ENCODE data around the gene PPP2R3A. TPM values are rescaled to one million over a fixed set of nuclear protein-coding genes. Genes with fewer than 3 reads are reported as not detected.

Gene PPP2R3A
- 10.5 TPM for polyA plus RNA-seq (2013, experiment 1 of 2)
- 13.3 TPM for polyA plus RNA-seq (2013, experiment 2 of 2)

DNA sequence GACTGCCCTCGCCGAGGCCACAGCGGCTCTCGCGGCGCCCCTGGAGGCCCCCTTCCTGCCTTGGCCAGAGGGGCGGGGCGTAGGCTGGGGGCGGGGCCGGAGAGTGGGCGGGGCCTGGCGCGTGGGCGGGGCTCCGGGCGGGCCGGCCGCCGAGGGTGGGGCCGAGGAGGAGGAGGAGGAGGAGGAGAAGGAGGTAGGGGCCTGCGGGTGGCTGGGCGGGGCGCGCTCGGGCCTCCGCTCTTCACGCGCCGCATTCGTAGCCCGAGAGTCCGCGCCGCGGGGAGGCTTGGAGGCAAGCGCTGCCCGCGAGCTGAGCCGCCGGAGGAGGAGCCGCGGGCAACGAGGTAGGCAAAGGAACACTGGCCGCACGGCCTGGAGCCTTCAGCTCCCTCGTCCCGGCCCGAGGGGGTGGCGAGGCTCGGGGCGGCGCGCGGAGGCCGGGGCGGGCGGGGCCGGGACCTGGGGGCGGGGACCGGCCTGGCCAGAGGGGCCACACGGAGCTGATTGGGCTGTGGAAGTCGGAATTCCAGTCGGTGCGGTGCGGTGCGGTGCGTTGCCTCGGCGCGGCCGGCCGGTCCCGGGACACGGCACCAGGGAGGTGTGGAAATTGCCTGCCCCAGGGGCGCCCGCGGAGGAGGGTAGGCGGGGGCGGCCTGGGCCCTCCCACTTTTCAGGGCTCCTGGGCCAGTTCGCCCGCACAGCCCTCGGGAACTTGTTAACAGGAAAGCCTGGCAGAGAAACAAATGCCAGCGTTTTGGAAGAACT is at the start of gene PPP2R3A:
TSS of gene PPP2R3A (plus strand) at position 223 of the 765 bp plus-strand sequence. CDS start 35,771 bp downstream, outside the sequence.
- Histone ChIP-seq H3K4me1 (ENCODE audit: insufficient read depth, low read length) (peaks cover 32% of the 10 kb centered on the region), H3K9ac (ENCODE audit: low read depth, low read length) (peak within 1 kb of the TSS; percentile 89), H3K9me3 (ENCODE audit: insufficient read depth, low read depth, low read length) (no peaks in the 10 kb centered on the region), H3K36me3 (ENCODE audit: insufficient read depth, low read length) (no peaks in the 10 kb centered on the region), H3K27me3 (ENCODE audit: insufficient read depth, low read length) (no peaks in the 10 kb centered on the region), H3K4me3 (ENCODE audit: low read length) (peak within 1 kb of the TSS; percentile 76), H3K27ac (ENCODE audit: low read depth, low read length) (peak within 1 kb of the TSS; percentile 96)
- under 1% methylated on average over 83 of the region's 83 CpGs for WGBS

- H3K4me3 ChIP-seq (ENCODE audit: low read length), result no peak overlapping the region
- no peak overlapping the region for H3K27ac ChIP-seq (ENCODE audit: low read depth, low read length)
- no peak overlapping the region for H3K9ac ChIP-seq (ENCODE audit: low read depth, low read length)
- H3K9me3 ChIP-seq (ENCODE audit: insufficient read depth, low read depth, low read length), result no peaks in the 10 kb centered on the region
- no peaks in the 10 kb centered on the region for H3K27me3 ChIP-seq (ENCODE audit: insufficient read depth, low read length)
- H3K4me1 ChIP-seq (ENCODE audit: insufficient read depth, low read length), result no peaks in the 10 kb centered on the region; the same call in 1 of the 2 replicates
- H3K36me3 ChIP-seq (ENCODE audit: insufficient read depth, low read length), result no peaks in the 10 kb centered on the region
- WGBS, result 92% methylated on average over 4 of the region's 4 CpGs
Measured at GRCh38 chr3:135916310-135916709, 49.2 kb upstream of the PPP2R3A start.

- 83% methylated on average over 3 of the region's 3 CpGs for WGBS
- Histone ChIP-seq H3K9ac (ENCODE audit: low read depth, low read length) (no peak overlapping the region), H3K36me3 (ENCODE audit: insufficient read depth, low read length) (no peaks in the 10 kb centered on the region), H3K27me3 (ENCODE audit: insufficient read depth, low read length) (no peaks in the 10 kb centered on the region), H3K4me3 (ENCODE audit: low read length) (no peak overlapping the region), H3K27ac (ENCODE audit: low read depth, low read length) (no peak overlapping the region), H3K9me3 (ENCODE audit: insufficient read depth, low read depth, low read length) (no peaks in the 10 kb centered on the region), H3K4me1 (ENCODE audit: insufficient read depth, low read length) (no peaks in the 10 kb centered on the region; the same call in 1 of the 2 replicates)
Measured at GRCh38 chr3:135917076-135917475, 48.5 kb upstream of the PPP2R3A start.

GRCh38 chr3:135917927-135918597 is 47.5 kb upstream of the PPP2R3A start:
- no peak overlapping the region for H3K4me3 ChIP-seq (ENCODE audit: low read length)
- H3K27me3 ChIP-seq (ENCODE audit: insufficient read depth, low read length), result no peaks in the 10 kb centered on the region
- no peaks in the 10 kb centered on the region; the same call in 1 of the 2 replicates for H3K4me1 ChIP-seq (ENCODE audit: insufficient read depth, low read length)
- H3K9ac ChIP-seq (ENCODE audit: low read depth, low read length), result no peak overlapping the region
- no peak overlapping the region for H3K27ac ChIP-seq (ENCODE audit: low read depth, low read length)
- H3K36me3 ChIP-seq (ENCODE audit: insufficient read depth, low read length), result no peaks in the 10 kb centered on the region
- 92% methylated on average over 8 of the region's 8 CpGs for WGBS
- no peaks in the 10 kb centered on the region for H3K9me3 ChIP-seq (ENCODE audit: insufficient read depth, low read depth, low read length)

DNA sequence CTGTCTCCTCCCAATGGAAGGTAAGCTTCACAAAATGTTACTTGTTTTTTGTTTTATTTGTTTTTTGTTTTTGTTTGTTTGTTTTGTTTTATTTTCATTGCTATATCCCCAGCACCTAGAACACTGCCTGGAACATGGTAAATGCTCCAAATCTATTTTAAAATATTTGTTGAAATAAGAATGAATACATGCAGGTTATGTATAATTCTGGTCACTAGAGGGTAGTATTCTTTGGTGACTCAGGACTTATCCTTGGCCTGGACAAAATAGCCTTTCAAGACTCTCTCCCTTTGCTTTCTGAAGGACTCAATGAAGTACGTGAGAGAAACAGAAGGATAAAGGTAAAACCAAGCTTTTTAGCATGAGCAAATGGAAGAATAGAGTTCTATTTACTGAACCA is 46.9 kb upstream of the PPP2R3A start:
- Histone ChIP-seq H3K27ac (ENCODE audit: low read depth, low read length) (no peak overlapping the region), H3K4me1 (ENCODE audit: insufficient read depth, low read length) (no peaks in the 10 kb centered on the region; the same call in 1 of the 2 replicates), H3K4me3 (ENCODE audit: low read length) (no peak overlapping the region), H3K27me3 (ENCODE audit: insufficient read depth, low read length) (no peaks in the 10 kb centered on the region), H3K9me3 (ENCODE audit: insufficient read depth, low read depth, low read length) (no peaks in the 10 kb centered on the region), H3K9ac (ENCODE audit: low read depth, low read length) (no peak overlapping the region), H3K36me3 (ENCODE audit: insufficient read depth, low read length) (no peaks in the 10 kb centered on the region)
- WGBS, result 92% methylated on average over 1 of the region's 1 CpG

- H3K27me3 ChIP-seq (ENCODE audit: insufficient read depth, low read length), result no peaks in the 10 kb centered on the region
- no peaks in the 10 kb centered on the region for H3K36me3 ChIP-seq (ENCODE audit: insufficient read depth, low read length)
- no peaks in the 10 kb centered on the region for H3K9me3 ChIP-seq (ENCODE audit: insufficient read depth, low read depth, low read length)
- no peak overlapping the region for H3K4me3 ChIP-seq (ENCODE audit: low read length)
- WGBS, result 92% methylated on average over 2 of the region's 2 CpGs
- no peak overlapping the region for H3K9ac ChIP-seq (ENCODE audit: low read depth, low read length)
- H3K4me1 ChIP-seq (ENCODE audit: insufficient read depth, low read length), result no peaks in the 10 kb centered on the region; the same call in 1 of the 2 replicates
- no peak overlapping the region for H3K27ac ChIP-seq (ENCODE audit: low read depth, low read length)
Measured at GRCh38 chr3:135920275-135920674, 45.3 kb upstream of the PPP2R3A start.

- 100% methylated on average over 3 of the region's 3 CpGs for WGBS
- Histone ChIP-seq H3K4me3 (ENCODE audit: low read length) (no peak overlapping the region), H3K9ac (ENCODE audit: low read depth, low read length) (no peak overlapping the region), H3K36me3 (ENCODE audit: insufficient read depth, low read length) (no peaks in the 10 kb centered on the region), H3K27me3 (ENCODE audit: insufficient read depth, low read length) (no peaks in the 10 kb centered on the region), H3K4me1 (ENCODE audit: insufficient read depth, low read length) (no peaks in the 10 kb centered on the region; the same call in 1 of the 2 replicates), H3K9me3 (ENCODE audit: insufficient read depth, low read depth, low read length) (no peaks in the 10 kb centered on the region), H3K27ac (ENCODE audit: low read depth, low read length) (no peak overlapping the region)
Measured at GRCh38 chr3:135922903-135923250, 42.7 kb upstream of the PPP2R3A start.

- Histone ChIP-seq H3K4me3 (ENCODE audit: low read length) (no peak overlapping the region), H3K27me3 (ENCODE audit: insufficient read depth, low read length) (no peaks in the 10 kb centered on the region), H3K36me3 (ENCODE audit: insufficient read depth, low read length) (no peaks in the 10 kb centered on the region), H3K27ac (ENCODE audit: low read depth, low read length) (no peak overlapping the region), H3K9me3 (ENCODE audit: insufficient read depth, low read depth, low read length) (no peaks in the 10 kb centered on the region), H3K4me1 (ENCODE audit: insufficient read depth, low read length) (no peaks in the 10 kb centered on the region; the same call in 1 of the 2 replicates), H3K9ac (ENCODE audit: low read depth, low read length) (no peak overlapping the region)
- WGBS, result 98% methylated on average over 1 of the region's 1 CpG
Measured at GRCh38 chr3:135924506-135924905, 41.0 kb upstream of the PPP2R3A start.

- H3K9me3 ChIP-seq (ENCODE audit: insufficient read depth, low read depth, low read length), result no peaks in the 10 kb centered on the region
- 93% methylated on average over 3 of the region's 3 CpGs for WGBS
- H3K27me3 ChIP-seq (ENCODE audit: insufficient read depth, low read length), result no peaks in the 10 kb centered on the region
- no peaks in the 10 kb centered on the region; the same call in 1 of the 2 replicates for H3K4me1 ChIP-seq (ENCODE audit: insufficient read depth, low read length)
- no peak overlapping the region for H3K27ac ChIP-seq (ENCODE audit: low read depth, low read length)
- H3K9ac ChIP-seq (ENCODE audit: low read depth, low read length), result no peak overlapping the region
- H3K4me3 ChIP-seq (ENCODE audit: low read length), result no peak overlapping the region
- H3K36me3 ChIP-seq (ENCODE audit: insufficient read depth, low read length), result no peaks in the 10 kb centered on the region
Measured at GRCh38 chr3:135926664-135927063, 38.9 kb upstream of the PPP2R3A start.

DNA sequence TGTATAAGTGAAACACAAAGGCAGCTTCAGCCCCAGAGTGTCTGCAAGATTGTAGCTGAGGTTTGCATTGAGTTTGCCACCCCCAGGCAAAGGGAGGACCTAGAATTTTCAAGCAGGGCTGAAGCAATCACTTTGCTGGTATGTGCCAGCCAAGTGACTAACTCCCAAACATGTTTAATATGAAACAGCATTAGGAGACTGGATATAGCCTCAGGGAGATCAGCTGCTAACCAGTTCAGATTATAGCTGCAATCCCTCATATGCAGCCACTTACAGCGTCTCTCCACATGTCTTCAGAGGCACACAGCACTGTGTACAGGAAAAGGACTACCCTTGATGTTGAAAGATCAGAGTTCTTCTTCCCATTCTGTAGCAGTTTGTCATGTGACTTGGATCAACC is 38.4 kb upstream of the PPP2R3A start:
- Histone ChIP-seq H3K9ac (ENCODE audit: low read depth, low read length) (no peak overlapping the region), H3K4me1 (ENCODE audit: insufficient read depth, low read length) (no peaks in the 10 kb centered on the region; the same call in 1 of the 2 replicates), H3K36me3 (ENCODE audit: insufficient read depth, low read length) (no peaks in the 10 kb centered on the region), H3K4me3 (ENCODE audit: low read length) (no peak overlapping the region), H3K27ac (ENCODE audit: low read depth, low read length) (no peak overlapping the region), H3K9me3 (ENCODE audit: insufficient read depth, low read depth, low read length) (no peaks in the 10 kb centered on the region), H3K27me3 (ENCODE audit: insufficient read depth, low read length) (no peaks in the 10 kb centered on the region)
- WGBS, result 93% methylated on average over 1 of the region's 1 CpG

DNA sequence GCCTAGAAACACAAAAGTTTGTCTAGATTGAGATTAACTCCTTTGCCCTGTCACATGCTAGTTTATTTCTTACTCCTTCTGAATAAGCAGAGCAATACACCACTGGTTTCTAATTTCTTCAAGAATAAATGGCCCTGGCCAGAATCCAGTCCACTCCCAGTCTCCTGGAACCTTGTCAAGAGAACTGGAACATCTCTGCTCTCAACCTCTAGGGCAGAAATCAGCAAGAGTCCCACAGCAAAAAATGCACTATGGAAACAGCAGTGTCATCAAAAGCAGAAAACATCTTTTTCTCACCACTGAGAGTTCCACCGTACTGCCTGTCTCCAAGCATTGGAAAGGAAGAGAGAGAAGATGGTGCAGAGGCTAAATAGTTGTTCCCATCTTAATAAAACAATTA is 35.9 kb upstream of the PPP2R3A start:
- H3K4me1 ChIP-seq (ENCODE audit: insufficient read depth, low read length), result no peaks in the 10 kb centered on the region; the same call in 1 of the 2 replicates
- no peak overlapping the region for H3K4me3 ChIP-seq (ENCODE audit: low read length)
- WGBS, result no CpG with 5 or more reads among the region's 1 CpG
- no peaks in the 10 kb centered on the region for H3K36me3 ChIP-seq (ENCODE audit: insufficient read depth, low read length)
- H3K9me3 ChIP-seq (ENCODE audit: insufficient read depth, low read depth, low read length), result no peaks in the 10 kb centered on the region
- H3K27me3 ChIP-seq (ENCODE audit: insufficient read depth, low read length), result no peaks in the 10 kb centered on the region
- H3K9ac ChIP-seq (ENCODE audit: low read depth, low read length), result no peak overlapping the region
- no peak overlapping the region for H3K27ac ChIP-seq (ENCODE audit: low read depth, low read length)

Data from HUES64 (cell line).